K562 (cell line): ENCODE measurements around the gene SRF. TPM values are rescaled to one million over a fixed set of nuclear protein-coding genes. Genes with fewer than 3 reads are reported as not detected.

ENCODE experiments used
- ARNT ChIP-seq, 2 experiments: fragments of 450-650 bp; IDR thresholded peaks; 2 replicates each; pipeline ENCODE4 v1.6.1; 2016; ENCODE audit warnings: mild to moderate bottlenecking in 1 of 2
- FOXA1 ChIP-seq: fragments of 450-650 bp; IDR thresholded peaks from 2 replicates; pipeline ENCODE4 v1.6.1; 2016; ENCODE audit warnings: mild to moderate bottlenecking, borderline replicate concordance
- IFI16 ChIP-seq: fragments of 250-450 bp; sonication (Bioruptor Pico); IDR thresholded peaks from 2 replicates; pipeline ENCODE4 v2.1.2; 2022; ENCODE audit warnings: mild to moderate bottlenecking, inconsistent platforms
- MCM3 ChIP-seq: fragments of 450-650 bp; IDR thresholded peaks from 2 replicates; pipeline ENCODE4 v1.6.1; 2016
- MTA1 ChIP-seq: fragments of 450-650 bp; IDR thresholded peaks from 2 replicates; pipeline ENCODE4 v1.6.1; 2017; ENCODE audit warnings: borderline replicate concordance
- NFIX ChIP-seq: fragments of 250-450 bp; sonication (Bioruptor Pico); IDR thresholded peaks from 2 replicates; pipeline ENCODE4 v1.4.0; 2020; ENCODE audit warnings: low read depth, mild to moderate bottlenecking, moderate library complexity
- SP2 ChIP-seq: IDR thresholded peaks from 2 replicates; pipeline ENCODE4 v1.6.1; 2011; ENCODE audit warnings: mild to moderate bottlenecking, low read depth, low read length, moderate library complexity; ENCODE audit not compliant: poor library complexity, severe bottlenecking; ENCODE audit errors: extremely low read depth
- SPI1 ChIP-seq: IDR thresholded peaks from 2 replicates; pipeline ENCODE4 v1.6.1; 2011; ENCODE audit warnings: low read depth, low read length, control low read depth, borderline replicate concordance
- STAG1 ChIP-seq: sonication (generic); formaldehyde crosslinking; IDR thresholded peaks from 2 replicates; pipeline ENCODE4 v1.5.0; 2020; ENCODE audit warnings: missing genetic modification reagents, borderline replicate concordance
- TAF9B ChIP-seq: fragments of 450-650 bp; IDR thresholded peaks from 2 replicates; pipeline ENCODE4 v1.6.1; 2018; ENCODE audit warnings: mild to moderate bottlenecking; ENCODE audit not compliant: partially characterized antibody
- TBL1XR1 ChIP-seq, 2 experiments: IDR thresholded peaks; 2 replicates each; pipeline ENCODE4 v1.6.1; 2012; ENCODE audit warnings: improper control_type of control experiment in 2 of 2, low read length in 2 of 2, mild to moderate bottlenecking in 1 of 2
- THRAP3 ChIP-seq: fragments of 450-650 bp; IDR thresholded peaks from 2 replicates; pipeline ENCODE4 v1.6.1; 2016; ENCODE audit warnings: mild to moderate bottlenecking, inconsistent platforms, borderline replicate concordance
- ZFP36 ChIP-seq: fragments of 150-350 bp; IDR thresholded peaks from 2 replicates; pipeline ENCODE4 v1.6.1; 2018; ENCODE audit warnings: low read length, low read depth; ENCODE audit not compliant: partially characterized antibody
- ZNF431 ChIP-seq: sonication (generic); formaldehyde crosslinking; IDR thresholded peaks from 2 replicates; pipeline ENCODE4 v1.8.0; 2022; ENCODE audit warnings: mild to moderate bottlenecking, missing genetic modification reagents
- ZNF699 ChIP-seq: fragments of 250-450 bp; sonication (Bioruptor Pico); IDR thresholded peaks from 2 replicates; pipeline ENCODE4 v1.8.0; 2021; ENCODE audit warnings: mild to moderate bottlenecking, moderate library complexity; ENCODE audit not compliant: insufficient replicate concordance
- ZNF707 ChIP-seq: fragments of 250-450 bp; sonication (Bioruptor Pico); conservative IDR thresholded peaks from 2 replicates; pipeline ENCODE4 v1.8.0; 2022; ENCODE audit warnings: inconsistent platforms, mild to moderate bottlenecking, moderate library complexity
- ZNF766 ChIP-seq: fragments of 200-800 bp; sonication (Bioruptor generic); conservative IDR thresholded peaks from 2 replicates; pipeline ENCODE4 v1.6.1; 2016; ENCODE audit warnings: missing genetic modification characterization, missing compliant biosample characterization
- polyA plus RNA-seq, 8 experiments: library from polyadenylated mRNA; depleted of rRNA in 4 of 8; stranded (reverse) in 5 of 8; unstranded in 3 of 8; fragments of >200 nt; fragmentation: Nextera tagmentation in 2 of 8; fragmentation: Illumina TruSeq in 1 of 8; extraction: Ambion mirVana in 2 of 8; extraction: Trizol in 1 of 8; gene quantifications; 2 replicates each; pipeline versions ENCODE4 v1.2.1 to v1.2.3, GENCODE V29; 2011 to 2014; ENCODE audit warnings: inconsistent platforms in 1 of 8, missing spikeins in 1 of 8
- total RNA-seq, 7 experiments: library from RNA; depleted of rRNA in 6 of 7; stranded (reverse); fragments of >200 nt in 6 of 7; fragmentation: Illumina TruSeq in 2 of 7; extraction: Trizol in 2 of 7; gene quantifications; 2 replicates each; pipeline versions ENCODE4 v1.2.1 to v1.2.3, GENCODE V29; 2011 to 2021; ENCODE audit warnings: low replicate concordance in 1 of 7
- TF ChIP-seq, protein P1 (sequence below): IDR thresholded peaks from 2 replicates; pipeline ENCODE4 v1.6.1; 2016; ENCODE audit warnings: missing genetic modification characterization, missing compliant biosample characterization
- TF ChIP-seq, protein P2 (sequence below): fragments of 450-650 bp; IDR thresholded peaks from 2 replicates; pipeline ENCODE4 v1.6.1; 2016; ENCODE audit warnings: missing biosample characterization, missing genetic modification characterization
- TF ChIP-seq, protein P3 (sequence below): fragments of 200-800 bp; sonication (Bioruptor generic); IDR thresholded peaks from 2 replicates; pipeline ENCODE4 v1.6.1; 2017; ENCODE audit warnings: missing genetic modification characterization, missing compliant biosample characterization
- TF ChIP-seq, protein P4 (sequence below), 2 experiments: IDR thresholded peaks in 1 of 2; conservative IDR thresholded peaks in 1 of 2; 2 replicates each; pipeline ENCODE4 v1.6.1; 2016; ENCODE audit warnings: low read depth in 2 of 2, mild to moderate bottlenecking in 1 of 2, missing compliant biosample characterization in 1 of 2, missing genetic modification characterization in 1 of 2, moderate library complexity in 1 of 2

Gene SRF
- total and polyA plus RNA-seq, 9 of the 15 experiments (the other 6 are each of a cell fraction or from before 2014, with no cell fraction given): 2.5 to 37.0 (median 24.6) TPM

DNA sequence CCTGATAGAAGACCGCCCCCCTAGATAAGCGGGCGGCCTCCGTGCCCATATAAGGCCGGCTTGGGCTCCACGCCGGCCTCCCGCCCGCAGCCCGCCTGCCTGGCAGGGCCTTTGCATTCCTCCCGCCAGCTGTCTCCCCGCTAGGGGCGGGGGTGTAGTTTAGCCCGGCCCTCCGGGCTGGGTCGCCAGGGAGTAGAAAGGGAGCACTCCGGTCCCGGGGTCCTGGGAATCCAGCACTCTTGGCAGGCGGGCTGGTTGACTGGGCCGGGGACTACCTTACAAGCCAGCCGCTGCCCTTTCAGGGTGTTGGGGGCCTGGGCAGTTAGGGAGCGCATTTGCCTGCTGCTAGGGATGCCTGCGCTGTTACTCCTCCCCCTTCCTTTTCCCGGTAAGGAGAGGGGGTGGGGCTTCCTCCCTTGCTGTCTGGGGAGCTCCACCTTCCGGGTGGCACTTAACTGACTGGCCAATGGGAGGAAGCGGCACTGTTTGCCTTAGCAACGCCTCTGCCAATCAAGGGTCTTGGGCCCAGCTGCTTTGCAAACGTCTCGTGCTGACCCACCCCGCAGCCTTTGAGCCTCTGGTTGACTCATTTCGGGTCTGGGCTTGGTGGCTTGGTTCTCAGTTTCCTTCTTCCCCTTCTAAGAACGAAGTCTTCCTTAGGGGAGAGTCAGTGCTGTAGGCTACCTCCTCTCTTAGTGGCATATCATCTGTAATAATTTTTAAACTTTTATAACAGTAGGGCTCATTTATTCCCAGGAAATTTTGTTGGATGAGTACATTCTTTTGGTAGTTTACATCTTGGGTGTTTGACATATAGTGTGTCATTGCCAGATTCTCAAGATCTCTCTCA, 3.4 kb downstream of the SRF start (continued):
- no peak for TF ChIP-seq IFI16 (CRISPR knock-in tag)
- TF ChIP-seq FOXA1: no peak
- TF ChIP-seq, protein P1, sequence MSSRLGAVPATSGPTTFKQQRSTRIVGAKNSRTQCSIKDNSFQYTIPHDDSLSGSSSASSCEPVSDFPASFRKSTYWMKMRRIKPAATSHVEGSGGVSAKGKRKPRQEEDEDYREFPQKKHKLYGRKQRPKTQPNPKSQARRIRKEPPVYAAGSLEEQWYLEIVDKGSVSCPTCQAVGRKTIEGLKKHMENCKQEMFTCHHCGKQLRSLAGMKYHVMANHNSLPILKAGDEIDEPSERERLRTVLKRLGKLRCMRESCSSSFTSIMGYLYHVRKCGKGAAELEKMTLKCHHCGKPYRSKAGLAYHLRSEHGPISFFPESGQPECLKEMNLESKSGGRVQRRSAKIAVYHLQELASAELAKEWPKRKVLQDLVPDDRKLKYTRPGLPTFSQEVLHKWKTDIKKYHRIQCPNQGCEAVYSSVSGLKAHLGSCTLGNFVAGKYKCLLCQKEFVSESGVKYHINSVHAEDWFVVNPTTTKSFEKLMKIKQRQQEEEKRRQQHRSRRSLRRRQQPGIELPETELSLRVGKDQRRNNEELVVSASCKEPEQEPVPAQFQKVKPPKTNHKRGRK (tag): no peak
- no peak for TF ChIP-seq MCM3
- TF ChIP-seq, protein P2, sequence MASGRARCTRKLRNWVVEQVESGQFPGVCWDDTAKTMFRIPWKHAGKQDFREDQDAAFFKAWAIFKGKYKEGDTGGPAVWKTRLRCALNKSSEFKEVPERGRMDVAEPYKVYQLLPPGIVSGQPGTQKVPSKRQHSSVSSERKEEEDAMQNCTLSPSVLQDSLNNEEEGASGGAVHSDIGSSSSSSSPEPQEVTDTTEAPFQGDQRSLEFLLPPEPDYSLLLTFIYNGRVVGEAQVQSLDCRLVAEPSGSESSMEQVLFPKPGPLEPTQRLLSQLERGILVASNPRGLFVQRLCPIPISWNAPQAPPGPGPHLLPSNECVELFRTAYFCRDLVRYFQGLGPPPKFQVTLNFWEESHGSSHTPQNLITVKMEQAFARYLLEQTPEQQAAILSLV (tag): no peak
- TF ChIP-seq, protein P3, sequence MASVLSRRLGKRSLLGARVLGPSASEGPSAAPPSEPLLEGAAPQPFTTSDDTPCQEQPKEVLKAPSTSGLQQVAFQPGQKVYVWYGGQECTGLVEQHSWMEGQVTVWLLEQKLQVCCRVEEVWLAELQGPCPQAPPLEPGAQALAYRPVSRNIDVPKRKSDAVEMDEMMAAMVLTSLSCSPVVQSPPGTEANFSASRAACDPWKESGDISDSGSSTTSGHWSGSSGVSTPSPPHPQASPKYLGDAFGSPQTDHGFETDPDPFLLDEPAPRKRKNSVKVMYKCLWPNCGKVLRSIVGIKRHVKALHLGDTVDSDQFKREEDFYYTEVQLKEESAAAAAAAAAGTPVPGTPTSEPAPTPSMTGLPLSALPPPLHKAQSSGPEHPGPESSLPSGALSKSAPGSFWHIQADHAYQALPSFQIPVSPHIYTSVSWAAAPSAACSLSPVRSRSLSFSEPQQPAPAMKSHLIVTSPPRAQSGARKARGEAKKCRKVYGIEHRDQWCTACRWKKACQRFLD: no peak
- no peak for TF ChIP-seq STAG1
- no peak for TF ChIP-seq NFIX (CRISPR knock-in tag)
- TF ChIP-seq SP2: peak; percentile 15
- TF ChIP-seq ZNF766 (CRISPR knock-in tag): no peak
- TF ChIP-seq, protein P4, sequence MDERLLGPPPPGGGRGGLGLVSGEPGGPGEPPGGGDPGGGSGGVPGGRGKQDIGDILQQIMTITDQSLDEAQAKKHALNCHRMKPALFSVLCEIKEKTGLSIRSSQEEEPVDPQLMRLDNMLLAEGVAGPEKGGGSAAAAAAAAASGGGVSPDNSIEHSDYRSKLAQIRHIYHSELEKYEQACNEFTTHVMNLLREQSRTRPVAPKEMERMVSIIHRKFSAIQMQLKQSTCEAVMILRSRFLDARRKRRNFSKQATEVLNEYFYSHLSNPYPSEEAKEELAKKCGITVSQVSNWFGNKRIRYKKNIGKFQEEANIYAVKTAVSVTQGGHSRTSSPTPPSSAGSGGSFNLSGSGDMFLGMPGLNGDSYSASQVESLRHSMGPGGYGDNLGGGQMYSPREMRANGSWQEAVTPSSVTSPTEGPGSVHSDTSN (CRISPR knock-in tag; IDR thresholded peaks at IDR 0.05; ENCODE audit: low read depth): peak; percentile 62
- TF ChIP-seq, protein P4 (tag; conservative IDR thresholded peaks at IDR 0.05; ENCODE audit: low read depth): peak; percentile 84
- TF ChIP-seq ZNF431 (CRISPR knock-in tag): no peak
- no peak for TF ChIP-seq TBL1XR1 (IDR thresholded peaks at IDR 0.05; ENCODE audit: low read length in 2 of 2)
- TF ChIP-seq MTA1: no peak
- TF ChIP-seq TAF9B: no peak
- TF ChIP-seq ZNF707: 0 out of 2 replicates have a peak, but pooled peaks have one; percentile 7
- no peak for TF ChIP-seq ZNF699 (CRISPR knock-in tag)
- TF ChIP-seq ZFP36: no peak
- TF ChIP-seq SPI1: peak; percentile 87
- no peak for TF ChIP-seq ARNT (IDR thresholded peaks at IDR 0.05)
- no peak for TF ChIP-seq THRAP3
